Endothelial cell of umbilical vein (primary cell): ENCODE data around the gene GTF2H2C_2.
"Not testable (repeated sequence)": the region's sequence is repeated elsewhere in the genome, so short reads cannot be mapped to it uniquely, and the experiment has no call there.

Experiments used
- EZH2 ChIP-seq: IDR thresholded peaks from 2 replicates; pipeline ENCODE4 v1.6.1; 2012; ENCODE audit warnings: borderline replicate concordance, low read depth, mild to moderate bottlenecking, moderate library complexity, low read length, inconsistent platforms; ENCODE audit not compliant: severe bottlenecking
- POLR2A ChIP-seq: IDR thresholded peaks from 2 replicates; pipeline ENCODE4 v1.6.1; 2012; ENCODE audit warnings: low read depth, mild to moderate bottlenecking, control low read depth, low read length
- POLR2AphosphoS5 ChIP-seq: IDR thresholded peaks from 2 replicates; pipeline ENCODE4 v1.6.1; 2012; ENCODE audit warnings: low read depth, mild to moderate bottlenecking, control low read depth, low read length, moderate library complexity; ENCODE audit not compliant: insufficient read depth
- TF ChIP-seq, protein P1 (sequence below), 2 donors: IDR thresholded peaks; 1 replicate in 1 of 2; 2 replicates in 1 of 2; pipeline ENCODE4 v1.5.1; 2011; ENCODE audit warnings: low read length in 2 of 2, mild to moderate bottlenecking in 2 of 2, moderate library complexity in 2 of 2, control low read depth in 1 of 2, inconsistent platforms in 1 of 2, low read depth in 1 of 2; ENCODE audit not compliant: insufficient read depth in 1 of 2; ENCODE audit errors: extremely low read depth in 1 of 2

DNA sequence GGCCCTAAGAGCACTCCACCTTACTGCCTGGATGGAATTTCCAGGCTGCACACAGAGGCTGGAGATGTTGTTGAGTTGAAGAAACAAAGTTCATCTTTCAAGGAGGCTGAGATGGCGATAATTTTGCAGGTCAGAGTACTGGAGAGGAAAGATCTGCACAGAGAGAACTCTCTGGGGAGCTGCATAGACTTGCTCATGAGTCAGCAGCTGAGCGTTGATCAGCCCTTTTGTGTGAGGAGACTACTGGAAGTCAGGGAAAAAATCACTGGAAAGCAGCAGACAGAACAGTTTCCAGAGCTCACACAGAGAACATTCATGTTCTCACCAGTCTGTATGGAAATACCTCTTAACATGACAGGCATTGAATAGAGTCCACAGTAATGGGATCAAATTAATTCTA lies 23.4 kb downstream of the GTF2H2C_2 start:
- not testable (repeated sequence) for TF ChIP-seq POLR2A, EZH2, POLR2AphosphoS5
- TF ChIP-seq, protein P1, sequence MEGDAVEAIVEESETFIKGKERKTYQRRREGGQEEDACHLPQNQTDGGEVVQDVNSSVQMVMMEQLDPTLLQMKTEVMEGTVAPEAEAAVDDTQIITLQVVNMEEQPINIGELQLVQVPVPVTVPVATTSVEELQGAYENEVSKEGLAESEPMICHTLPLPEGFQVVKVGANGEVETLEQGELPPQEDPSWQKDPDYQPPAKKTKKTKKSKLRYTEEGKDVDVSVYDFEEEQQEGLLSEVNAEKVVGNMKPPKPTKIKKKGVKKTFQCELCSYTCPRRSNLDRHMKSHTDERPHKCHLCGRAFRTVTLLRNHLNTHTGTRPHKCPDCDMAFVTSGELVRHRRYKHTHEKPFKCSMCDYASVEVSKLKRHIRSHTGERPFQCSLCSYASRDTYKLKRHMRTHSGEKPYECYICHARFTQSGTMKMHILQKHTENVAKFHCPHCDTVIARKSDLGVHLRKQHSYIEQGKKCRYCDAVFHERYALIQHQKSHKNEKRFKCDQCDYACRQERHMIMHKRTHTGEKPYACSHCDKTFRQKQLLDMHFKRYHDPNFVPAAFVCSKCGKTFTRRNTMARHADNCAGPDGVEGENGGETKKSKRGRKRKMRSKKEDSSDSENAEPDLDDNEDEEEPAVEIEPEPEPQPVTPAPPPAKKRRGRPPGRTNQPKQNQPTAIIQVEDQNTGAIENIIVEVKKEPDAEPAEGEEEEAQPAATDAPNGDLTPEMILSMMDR (IDR thresholded peaks at IDR 0.05; ENCODE audit: extremely low read depth in 1 of 2, insufficient read depth in 1 of 2, low read depth in 1 of 2, low read length in 2 of 2): not testable (repeated sequence)
